ENCODE measurements around the gene CDKAL1.
"Not testable (repeated sequence)": the region's sequence is repeated elsewhere in the genome, so short reads cannot be mapped to it uniquely, and the experiment has no call there.

CDKAL1 gene

GRCh38 chr6:21193790-21194475 is 659.7 kb downstream of the CDKAL1 start:
- no peak for DNase-seq (ENCODE audit: low read depth in 2 of 3, low spot score in 1 of 3)

- not testable (repeated sequence) for DNase-seq (ENCODE audit: low read depth in 2 of 3, low spot score in 1 of 3)
These were observed 661.0 kb downstream of the CDKAL1 start for GRCh38 chr6:21195301-21195700.

- DNase-seq (ENCODE audit: low read depth in 2 of 3, low spot score in 1 of 3) = no peak
These were observed 663.9 kb downstream of the CDKAL1 start for GRCh38 chr6:21198032-21198640.

- DNase-seq (ENCODE audit: low read depth in 2 of 3, low spot score in 1 of 3) = no peak
These were observed 665.0 kb downstream of the CDKAL1 start for GRCh38 chr6:21199262-21199661.

GRCh38 chr6:21200134-21200870 is 666.0 kb downstream of the CDKAL1 start:
- no peak for DNase-seq (ENCODE audit: low read depth in 2 of 3, low spot score in 1 of 3)

GRCh38 chr6:21201187-21201586 is 666.9 kb downstream of the CDKAL1 start:
- no peak for DNase-seq (ENCODE audit: low read depth in 2 of 3, low spot score in 1 of 3)

- no peak for DNase-seq (ENCODE audit: low read depth in 2 of 3, low spot score in 1 of 3)
These were observed 667.5 kb downstream of the CDKAL1 start for GRCh38 chr6:21201637-21202350.

- DNase-seq (ENCODE audit: low read depth in 2 of 3, low spot score in 1 of 3) = no peak
These were observed 668.3 kb downstream of the CDKAL1 start for GRCh38 chr6:21202521-21202920.

GRCh38 chr6:21204951-21205350 is 670.7 kb downstream of the CDKAL1 start:
- DNase-seq (ENCODE audit: low read depth in 2 of 3, low spot score in 1 of 3) = no peak

- DNase-seq (ENCODE audit: low read depth in 2 of 3, low spot score in 1 of 3) = no peak
These were observed 674.0 kb downstream of the CDKAL1 start for GRCh38 chr6:21208081-21208795.

- no peak for DNase-seq (ENCODE audit: low read depth in 2 of 3, low spot score in 1 of 3)
These were observed 674.5 kb downstream of the CDKAL1 start for GRCh38 chr6:21208796-21209186.

- DNase-seq (ENCODE audit: low read depth in 2 of 3, low spot score in 1 of 3) = no peak
These were observed 679.2 kb downstream of the CDKAL1 start for GRCh38 chr6:21213492-21213891.

- DNase-seq (ENCODE audit: low read depth in 2 of 3, low spot score in 1 of 3) = no peak
These were observed 680.6 kb downstream of the CDKAL1 start for GRCh38 chr6:21214738-21215448.

- DNase-seq (ENCODE audit: low read depth in 2 of 3, low spot score in 1 of 3) = no peak
These were observed 685.0 kb downstream of the CDKAL1 start for GRCh38 chr6:21219241-21219640.

- no peak for DNase-seq (ENCODE audit: low read depth in 2 of 3, low spot score in 1 of 3)
These were observed 685.6 kb downstream of the CDKAL1 start for GRCh38 chr6:21219856-21220255.

GRCh38 chr6:21220271-21220987 is 686.2 kb downstream of the CDKAL1 start:
- DNase-seq (ENCODE audit: low read depth in 2 of 3, low spot score in 1 of 3) = no peak

GRCh38 chr6:21222656-21223055 is 688.4 kb downstream of the CDKAL1 start:
- no peak for DNase-seq (ENCODE audit: low read depth in 2 of 3, low spot score in 1 of 3)

- no peak for DNase-seq (ENCODE audit: low read depth in 2 of 3, low spot score in 1 of 3)
These were observed 691.7 kb downstream of the CDKAL1 start for GRCh38 chr6:21225912-21226311.

GRCh38 chr6:21227486-21227885 is 693.2 kb downstream of the CDKAL1 start:
- DNase-seq (ENCODE audit: low read depth in 2 of 3, low spot score in 1 of 3) = no peak

GRCh38 chr6:21228411-21228810 is 694.2 kb downstream of the CDKAL1 start:
- DNase-seq (ENCODE audit: low read depth in 2 of 3, low spot score in 1 of 3) = no peak
